H1 (cell line): ENCODE results near the gene RNF32.

Source experiments
- BACH1 ChIP-seq: IDR thresholded peaks from 2 replicates; pipeline ENCODE4 v1.6.1; 2012; ENCODE audit warnings: low read length, improper control_type of control experiment
- CTCF ChIP-seq, 3 experiments: IDR thresholded peaks; 1 replicate in 2 of 3; 2 replicates in 1 of 3; pipeline versions ENCODE4 v1.5.1 to v1.6.1; 2011; ENCODE audit warnings: low read length in 3 of 3, mild to moderate bottlenecking in 3 of 3, inconsistent platforms in 2 of 3, low read depth in 1 of 3, moderate library complexity in 1 of 3; ENCODE audit not compliant: insufficient read depth in 1 of 3; ENCODE audit errors: control extremely low read depth in 1 of 3
- EGR1 ChIP-seq: IDR thresholded peaks from 2 replicates; pipeline ENCODE4 v1.6.1; 2011; ENCODE audit warnings: low read depth, low read length, borderline replicate concordance
- GABPA ChIP-seq: IDR thresholded peaks from 2 replicates; pipeline ENCODE4 v1.6.1; 2011; ENCODE audit warnings: mild to moderate bottlenecking, low read length, moderate library complexity, borderline replicate concordance; ENCODE audit not compliant: insufficient read depth
- GTF2F1 ChIP-seq: IDR thresholded peaks from 2 replicates; pipeline ENCODE4 v1.6.1; 2012; ENCODE audit warnings: low read depth, low read length, improper control_type of control experiment, borderline replicate concordance
- JUN ChIP-seq: IDR thresholded peaks from 2 replicates; pipeline ENCODE4 v1.6.1; 2011; ENCODE audit warnings: low read depth, mild to moderate bottlenecking, improper control_type of control experiment, low read length
- NRF1 ChIP-seq: IDR thresholded peaks from 2 replicates; pipeline ENCODE4 v1.6.1; 2011; ENCODE audit warnings: mild to moderate bottlenecking, low read depth, low read length, improper control_type of control experiment
- PHF8 ChIP-seq: fragments of 200-600 bp; sonication (generic); conservative IDR thresholded peaks from 2 replicates; pipeline ENCODE4 v1.7.1; 2012; ENCODE audit warnings: low read depth, mild to moderate bottlenecking, inconsistent platforms, low read length, moderate library complexity
- POLR2A ChIP-seq, 2 experiments: IDR thresholded peaks; 1 replicate in 1 of 2; 2 replicates in 1 of 2; pipeline ENCODE4 v1.6.1; 2011; ENCODE audit warnings: low read depth in 2 of 2, low read length in 2 of 2, mild to moderate bottlenecking in 2 of 2; ENCODE audit errors: control extremely low read depth in 1 of 2
- POLR2AphosphoS5 ChIP-seq: IDR thresholded peaks from 2 replicates; pipeline ENCODE4 v1.6.1; 2011; ENCODE audit warnings: low read depth, low read length
- TEAD4 ChIP-seq: IDR thresholded peaks from 2 replicates; pipeline ENCODE4 v1.6.1; 2012; ENCODE audit warnings: low read depth, low read length, inconsistent platforms, mixed read lengths

DNA sequence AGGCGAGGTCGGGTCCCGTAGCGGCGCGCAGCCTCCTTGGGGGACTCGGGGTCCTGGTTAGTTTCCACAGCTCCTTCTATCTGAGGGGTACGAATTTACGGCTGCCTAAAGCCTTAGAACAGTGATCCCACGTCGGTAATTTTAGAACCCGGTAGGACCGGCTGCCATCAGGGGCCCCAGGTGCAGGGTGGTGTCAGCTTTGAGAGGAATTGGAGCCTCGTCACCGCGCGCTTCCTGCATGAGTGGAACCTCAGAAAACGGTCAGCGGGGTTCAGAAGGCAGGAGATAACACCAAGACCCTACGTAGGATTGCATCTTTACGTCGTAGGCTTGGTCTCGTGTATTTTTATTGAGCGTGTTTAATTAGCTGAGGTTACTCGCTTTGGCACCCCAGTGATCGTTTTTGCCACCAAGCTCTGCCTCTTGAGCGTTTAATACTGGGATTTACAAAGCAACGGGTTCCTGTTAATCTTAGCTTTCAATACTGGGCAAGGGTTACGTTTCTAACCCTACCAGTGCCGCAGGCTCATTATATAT lies 443 bp downstream of the RNF32 start:
- TF ChIP-seq TEAD4, result no peak
- no peak for TF ChIP-seq BACH1
- TF ChIP-seq GTF2F1, result no peak
- TF ChIP-seq CTCF (IDR thresholded peaks at IDR 0.05; ENCODE audit: control extremely low read depth in 1 of 3, insufficient read depth in 1 of 3, low read depth in 1 of 3, low read length in 3 of 3), result no peak
- no peak for TF ChIP-seq POLR2AphosphoS5
- no peak for TF ChIP-seq NRF1
- TF ChIP-seq POLR2A (IDR thresholded peaks at IDR 0.05; ENCODE audit: control extremely low read depth in 1 of 2, low read depth in 2 of 2, low read length in 2 of 2), result peak in 1 of 2 experiments; percentile 22; a peak in 1 of 3 replicates
- TF ChIP-seq GABPA, result no peak
- no peak for TF ChIP-seq EGR1
- no peak for TF ChIP-seq JUN
- no peak for TF ChIP-seq PHF8
